ENCODE measurements around the gene GAP43.
A peak's percentile ranks its signal among the peaks of the same experiment; 100 is the strongest.

The GAP43 gene

DNA sequence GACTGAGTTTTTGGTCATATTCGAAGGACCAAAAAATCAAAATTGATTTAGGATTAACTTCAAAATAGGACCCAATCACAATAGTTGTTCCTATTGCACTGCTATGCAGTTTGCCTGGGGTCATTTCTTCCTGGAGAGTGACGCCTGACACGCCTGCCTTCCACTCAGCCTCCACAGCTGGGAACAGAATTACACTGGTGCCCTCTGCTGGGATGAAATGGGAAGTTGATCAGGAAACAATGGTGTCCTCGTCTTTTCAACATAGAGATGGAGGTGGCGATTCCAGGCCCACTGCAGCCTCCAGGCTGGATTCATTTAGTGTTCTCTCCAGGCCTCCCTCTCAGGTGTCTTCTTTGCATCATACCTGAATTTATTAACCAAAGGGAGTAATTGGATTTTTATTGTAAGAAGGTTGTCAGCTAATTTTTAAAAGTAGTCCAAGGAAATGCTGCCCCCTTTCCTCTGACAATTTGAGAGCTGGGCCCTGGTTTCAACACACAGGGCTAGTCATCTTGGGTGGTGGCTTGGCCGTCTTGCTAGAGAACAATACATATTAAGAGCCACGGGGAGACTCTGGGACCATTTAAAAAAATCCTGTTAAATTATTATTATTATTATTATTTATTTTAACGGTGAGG lies 69.7 kb downstream of the GAP43 start:
- DNase-seq (ENCODE audit: low read depth): peak; percentile 19
- TF ChIP-seq CTCF (IDR thresholded peaks at IDR 0.05; ENCODE audit: control insufficient read depth, extremely low read depth, insufficient read depth): peak; percentile 91
- H3K4me3 ChIP-seq (ENCODE audit: low read depth, low read length): no peak overlapping the region

DNA sequence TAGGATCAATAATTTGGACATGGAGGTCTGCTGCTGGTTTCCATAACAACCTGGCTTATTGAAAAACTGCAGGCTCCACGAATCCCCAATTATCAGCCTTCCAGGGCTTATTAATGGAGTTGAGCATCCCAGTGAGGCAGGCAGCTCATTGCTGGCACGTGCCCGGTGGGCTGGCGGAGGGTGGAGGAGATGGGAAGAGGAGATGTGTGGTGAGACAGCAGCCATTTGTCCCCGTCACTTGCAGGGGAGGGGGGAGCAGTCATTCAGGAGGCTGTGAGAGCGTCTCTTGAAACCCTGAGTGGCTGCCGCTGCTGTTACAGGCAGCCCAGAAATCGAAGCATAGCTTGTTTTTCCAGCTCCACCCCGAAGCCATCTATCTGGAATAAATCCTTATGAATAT lies 70.6 kb downstream of the GAP43 start:
- TF ChIP-seq CTCF (IDR thresholded peaks at IDR 0.05; ENCODE audit: control insufficient read depth, extremely low read depth, insufficient read depth): no peak
- H3K4me3 ChIP-seq (ENCODE audit: low read depth, low read length): no peak overlapping the region
- DNase-seq (ENCODE audit: low read depth): no peak

DNA sequence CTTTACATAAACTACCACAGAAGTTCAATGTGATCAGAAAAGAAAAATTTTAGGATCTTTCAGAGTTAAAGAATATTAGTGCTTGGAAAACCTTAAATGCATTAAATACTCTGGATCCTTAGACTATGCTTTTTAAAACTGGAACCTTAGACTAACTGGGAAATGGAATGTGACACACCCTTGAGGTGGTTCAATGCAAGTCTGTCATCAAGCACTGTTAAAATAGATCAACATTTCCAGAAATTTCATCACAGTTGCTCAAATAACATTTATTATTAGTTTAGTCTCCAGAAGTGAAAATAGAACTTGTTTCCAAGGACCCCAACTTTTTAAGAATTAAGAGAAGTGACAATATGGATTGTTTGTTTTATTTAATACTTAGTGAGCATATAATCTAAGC lies 71.8 kb downstream of the GAP43 start:
- no peak for TF ChIP-seq CTCF (IDR thresholded peaks at IDR 0.05; ENCODE audit: control insufficient read depth, extremely low read depth, insufficient read depth)
- no peak for DNase-seq (ENCODE audit: low read depth)
- no peak overlapping the region for H3K4me3 ChIP-seq (ENCODE audit: low read depth, low read length)

DNA sequence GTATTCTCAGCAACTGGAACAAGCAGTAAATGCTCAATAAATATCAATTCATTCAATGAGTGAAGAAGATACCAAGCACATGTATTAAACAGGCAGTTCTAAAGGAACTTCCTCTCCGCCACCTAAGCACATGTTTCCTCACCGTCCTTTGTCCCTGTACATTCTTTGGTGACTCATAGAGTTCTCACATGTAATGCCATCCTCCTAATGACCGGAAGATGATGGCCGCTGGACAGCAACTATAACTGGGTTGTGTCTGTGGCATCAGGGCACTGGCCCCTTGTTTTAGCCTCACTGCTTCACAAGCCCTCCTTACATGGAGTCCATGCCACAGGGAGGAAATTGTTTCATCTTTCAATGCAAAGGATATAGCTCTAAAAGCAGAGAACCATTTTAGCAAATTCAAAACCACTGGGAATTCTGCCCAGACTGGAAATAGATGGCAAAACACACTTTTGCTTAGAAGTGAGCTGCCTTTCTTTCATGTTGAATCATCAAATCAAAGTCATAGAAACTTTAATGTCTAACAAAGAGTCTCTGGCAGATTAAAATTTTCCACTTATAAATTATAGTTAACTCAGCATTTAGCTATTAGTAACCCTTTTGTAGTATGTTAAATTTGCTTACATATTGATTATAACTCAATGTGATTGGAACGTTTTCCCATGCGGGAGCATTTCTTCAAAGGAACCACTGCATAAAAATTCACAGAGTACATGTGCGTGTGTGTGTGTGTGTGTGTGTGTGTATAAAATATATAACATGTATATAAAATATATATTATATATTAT lies 74.1 kb downstream of the GAP43 start:
- DNase-seq (ENCODE audit: low read depth): no peak
- TF ChIP-seq CTCF (IDR thresholded peaks at IDR 0.05; ENCODE audit: control insufficient read depth, extremely low read depth, insufficient read depth): no peak
- H3K4me3 ChIP-seq (ENCODE audit: low read depth, low read length): no peak overlapping the region

- no peak overlapping the region for H3K4me3 ChIP-seq (ENCODE audit: low read depth, low read length)
- no peak for TF ChIP-seq CTCF (IDR thresholded peaks at IDR 0.05; ENCODE audit: control insufficient read depth, extremely low read depth, insufficient read depth)
- no peak for DNase-seq (ENCODE audit: low read depth)
Measured at GRCh38 chr3:115698851-115699591, 75.7 kb downstream of the GAP43 start.

DNA sequence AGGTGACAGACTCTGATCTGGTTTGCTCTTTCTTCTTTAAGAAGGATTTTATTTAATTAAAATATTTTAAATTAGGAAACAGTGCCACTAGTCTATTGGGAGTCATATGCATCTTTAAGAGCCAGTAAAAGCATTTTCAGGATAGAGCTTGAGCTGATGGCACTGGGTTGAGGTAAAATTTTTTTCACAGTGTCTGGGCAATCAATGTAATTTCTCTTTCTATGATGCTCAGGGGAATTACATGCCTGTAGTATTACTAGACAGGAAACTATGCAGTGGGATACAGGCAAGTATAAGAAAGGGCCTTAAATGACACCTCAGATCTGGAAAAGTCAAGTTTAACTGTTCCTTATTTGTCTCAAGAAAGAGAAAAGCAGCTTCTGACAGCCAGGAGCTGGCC lies 76.4 kb downstream of the GAP43 start:
- H3K4me3 ChIP-seq (ENCODE audit: low read depth, low read length): no peak overlapping the region
- no peak for TF ChIP-seq CTCF (IDR thresholded peaks at IDR 0.05; ENCODE audit: control insufficient read depth, extremely low read depth, insufficient read depth)
- no peak for DNase-seq (ENCODE audit: low read depth)
